SK-N-SH (cell line): ENCODE data around the gene CNOT1.

Experiments used
- CTCF ChIP-seq: fragments of 200-600 bp; sonication (generic); IDR thresholded peaks from 2 replicates; pipeline ENCODE4 v1.6.1; 2017; ENCODE audit warnings: antibody characterized with exemption, mild to moderate bottlenecking, moderate library complexity
- EP300 ChIP-seq, 2 experiments: IDR thresholded peaks; 2 replicates each; pipeline versions ENCODE4 v1.4.0 to v1.6.1; 2012; ENCODE audit warnings: borderline replicate concordance in 1 of 2, low read depth in 1 of 2, low read length in 1 of 2
- EZH2phosphoT487 ChIP-seq: fragments of 200-600 bp; sonication (generic); IDR thresholded peaks from 2 replicates; pipeline ENCODE4 v1.6.1; 2017; ENCODE audit warnings: low read depth, mixed run types, mild to moderate bottlenecking, antibody characterized with exemption, moderate library complexity, borderline replicate concordance
- GATA2 ChIP-seq: sonication (generic); formaldehyde crosslinking; IDR thresholded peaks from 2 replicates; pipeline ENCODE4 v1.5.0; 2020; ENCODE audit warnings: mild to moderate bottlenecking, missing genetic modification reagents
- JUND ChIP-seq: IDR thresholded peaks from 2 replicates; pipeline ENCODE4 v1.4.0; 2012
- MAX ChIP-seq: IDR thresholded peaks from 2 replicates; pipeline ENCODE4 v1.4.0; 2012; ENCODE audit warnings: low read depth
- MXI1 ChIP-seq: IDR thresholded peaks from 2 replicates; pipeline ENCODE4 v1.6.1; 2012; ENCODE audit warnings: mild to moderate bottlenecking, low read depth, low read length, improper control_type of control experiment
- PBX3 ChIP-seq: IDR thresholded peaks from 2 replicates; pipeline ENCODE4; 2012
- POLR2AphosphoS5 ChIP-seq: IDR thresholded peaks from 2 replicates; pipeline ENCODE4 v1.6.1; 2012; ENCODE audit warnings: low read depth, low read length
- RCOR1 ChIP-seq: fragments of 150-350 bp; IDR thresholded peaks from 2 replicates; pipeline ENCODE4 v1.6.1; 2017; ENCODE audit warnings: antibody characterized with exemption, low read length
- TAF1 ChIP-seq: IDR thresholded peaks from 2 replicates; pipeline ENCODE4 v1.6.1; 2012; ENCODE audit warnings: low read depth, mild to moderate bottlenecking, low read length, moderate library complexity, borderline replicate concordance
- TCF12 ChIP-seq: IDR thresholded peaks from 2 replicates; pipeline ENCODE4 v1.4.0; 2012
- YY1 ChIP-seq: IDR thresholded peaks from 2 replicates; pipeline ENCODE4 v1.4.0; 2012; ENCODE audit warnings: low read depth, mild to moderate bottlenecking
- ZBTB33 ChIP-seq: IDR thresholded peaks from 2 replicates; pipeline ENCODE4 v1.4.0; 2012; ENCODE audit warnings: low read depth, borderline replicate concordance

GRCh38 chr16:58628845-58629732 is 537 bp downstream of the CNOT1 start:
- TF ChIP-seq PBX3 (no peak), CTCF (no peak), YY1 (no peak), GATA2 (no peak), TCF12 (no peak), ZBTB33 (no peak), MAX (no peak), EP300 (IDR thresholded peaks at IDR 0.05; ENCODE audit: borderline replicate concordance in 1 of 2, low read depth in 1 of 2, low read length in 1 of 2) (no peak), TAF1 (no peak), EZH2phosphoT487 (no peak), POLR2AphosphoS5 (no peak), RCOR1 (no peak), JUND (no peak), MXI1 (no peak)
